Measurements from ENCODE around the gene PCDH9. TPM values are rescaled to one million over a fixed set of nuclear protein-coding genes. Genes with fewer than 3 reads are reported as not detected.

Gene PCDH9
- total RNA-seq, 1 donor from 2014 or later = 14.7 TPM

DNA sequence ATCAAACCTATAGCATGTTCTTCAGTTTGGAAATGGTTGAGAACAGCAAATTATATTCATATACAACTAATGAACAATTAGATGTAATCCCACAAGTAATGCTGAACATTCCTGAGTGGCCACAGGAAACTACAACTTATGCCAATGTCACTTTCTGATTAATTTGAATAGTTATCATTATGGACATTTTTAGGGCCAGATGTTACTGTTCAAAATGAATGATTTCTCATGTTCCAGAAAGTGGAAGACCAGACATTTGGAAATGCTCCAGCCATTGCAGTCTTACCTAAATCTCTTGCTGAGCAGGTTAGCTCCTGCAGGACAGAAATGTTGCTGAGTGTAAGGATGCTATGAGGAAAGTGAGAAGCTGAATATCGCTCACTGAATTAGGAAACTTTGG is 819.8 kb downstream of the PCDH9 start:
- TF ChIP-seq, protein P1, sequence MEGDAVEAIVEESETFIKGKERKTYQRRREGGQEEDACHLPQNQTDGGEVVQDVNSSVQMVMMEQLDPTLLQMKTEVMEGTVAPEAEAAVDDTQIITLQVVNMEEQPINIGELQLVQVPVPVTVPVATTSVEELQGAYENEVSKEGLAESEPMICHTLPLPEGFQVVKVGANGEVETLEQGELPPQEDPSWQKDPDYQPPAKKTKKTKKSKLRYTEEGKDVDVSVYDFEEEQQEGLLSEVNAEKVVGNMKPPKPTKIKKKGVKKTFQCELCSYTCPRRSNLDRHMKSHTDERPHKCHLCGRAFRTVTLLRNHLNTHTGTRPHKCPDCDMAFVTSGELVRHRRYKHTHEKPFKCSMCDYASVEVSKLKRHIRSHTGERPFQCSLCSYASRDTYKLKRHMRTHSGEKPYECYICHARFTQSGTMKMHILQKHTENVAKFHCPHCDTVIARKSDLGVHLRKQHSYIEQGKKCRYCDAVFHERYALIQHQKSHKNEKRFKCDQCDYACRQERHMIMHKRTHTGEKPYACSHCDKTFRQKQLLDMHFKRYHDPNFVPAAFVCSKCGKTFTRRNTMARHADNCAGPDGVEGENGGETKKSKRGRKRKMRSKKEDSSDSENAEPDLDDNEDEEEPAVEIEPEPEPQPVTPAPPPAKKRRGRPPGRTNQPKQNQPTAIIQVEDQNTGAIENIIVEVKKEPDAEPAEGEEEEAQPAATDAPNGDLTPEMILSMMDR (IDR thresholded peaks at IDR 0.05; ENCODE audit: borderline replicate concordance) = no peak
- H3K9me3 ChIP-seq (replicated peaks) = no peaks in the 10 kb centered on the region
- no peak overlapping the region for H3K27ac ChIP-seq (replicated peaks)
- no peak for DNase-seq
- peaks cover 5% of the 10 kb centered on the region for H3K4me1 ChIP-seq
- no peaks in the 10 kb centered on the region for H3K27me3 ChIP-seq (ENCODE audit: low read depth)
- intact Hi-C loops (cut with micrococcal nuclease) = no loop called here
- no peak overlapping the region for H3K4me3 ChIP-seq
- H3K36me3 ChIP-seq = no peaks in the 10 kb centered on the region

DNA sequence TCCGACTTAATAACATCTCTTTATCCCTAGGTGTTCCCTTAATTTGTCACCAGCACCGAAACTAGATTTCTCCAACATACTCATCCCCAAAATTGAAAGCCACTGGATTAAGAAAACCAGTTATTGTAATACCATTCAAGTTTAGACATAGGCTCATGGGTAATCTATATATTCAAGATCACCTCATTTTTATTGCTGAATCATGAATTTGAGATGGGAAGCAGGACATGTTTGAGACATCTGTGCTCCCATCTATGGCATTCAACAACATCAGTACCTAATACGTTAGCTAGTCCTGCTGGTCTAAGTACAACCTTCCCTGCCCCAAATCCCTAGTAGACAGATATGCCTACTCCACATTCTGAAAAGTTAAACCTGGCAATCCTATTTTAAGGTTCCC is 820.6 kb downstream of the PCDH9 start:
- intact Hi-C loops (cut with micrococcal nuclease) = no loop called here
- TF ChIP-seq, protein P1 (IDR thresholded peaks at IDR 0.05; ENCODE audit: borderline replicate concordance) = no peak

DNA sequence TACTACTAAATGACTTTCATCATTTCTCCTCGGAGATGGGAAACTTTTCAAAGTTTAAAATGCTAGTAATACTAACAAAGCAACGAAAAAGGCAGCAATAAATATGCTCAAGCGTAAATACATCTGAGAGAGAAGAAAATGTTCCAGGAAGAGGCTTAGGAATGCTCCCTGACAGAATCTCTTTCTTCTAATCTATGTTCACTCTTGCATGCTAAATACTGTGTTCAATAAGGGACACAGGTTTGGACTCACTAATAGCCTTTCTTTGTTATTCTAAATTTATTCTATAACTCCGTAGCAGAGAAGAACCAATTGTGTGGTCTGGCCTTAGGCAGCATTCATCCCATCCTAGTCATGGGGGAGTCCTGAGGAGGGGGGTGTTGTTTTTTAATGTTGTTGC is 823.0 kb downstream of the PCDH9 start:
- intact Hi-C loops (cut with micrococcal nuclease) = no loop called here

More for the DNA sequence above, 820.6 kb downstream of the PCDH9 start:
- Histone ChIP-seq H3K4me3 (no peak overlapping the region), H3K36me3 (no peaks in the 10 kb centered on the region), H3K4me1 (peaks cover 5% of the 10 kb centered on the region), H3K27ac (replicated peaks) (no peak overlapping the region), H3K9me3 (replicated peaks) (no peaks in the 10 kb centered on the region), H3K27me3 (ENCODE audit: low read depth) (no peaks in the 10 kb centered on the region)
- no peak for DNase-seq

DNA sequence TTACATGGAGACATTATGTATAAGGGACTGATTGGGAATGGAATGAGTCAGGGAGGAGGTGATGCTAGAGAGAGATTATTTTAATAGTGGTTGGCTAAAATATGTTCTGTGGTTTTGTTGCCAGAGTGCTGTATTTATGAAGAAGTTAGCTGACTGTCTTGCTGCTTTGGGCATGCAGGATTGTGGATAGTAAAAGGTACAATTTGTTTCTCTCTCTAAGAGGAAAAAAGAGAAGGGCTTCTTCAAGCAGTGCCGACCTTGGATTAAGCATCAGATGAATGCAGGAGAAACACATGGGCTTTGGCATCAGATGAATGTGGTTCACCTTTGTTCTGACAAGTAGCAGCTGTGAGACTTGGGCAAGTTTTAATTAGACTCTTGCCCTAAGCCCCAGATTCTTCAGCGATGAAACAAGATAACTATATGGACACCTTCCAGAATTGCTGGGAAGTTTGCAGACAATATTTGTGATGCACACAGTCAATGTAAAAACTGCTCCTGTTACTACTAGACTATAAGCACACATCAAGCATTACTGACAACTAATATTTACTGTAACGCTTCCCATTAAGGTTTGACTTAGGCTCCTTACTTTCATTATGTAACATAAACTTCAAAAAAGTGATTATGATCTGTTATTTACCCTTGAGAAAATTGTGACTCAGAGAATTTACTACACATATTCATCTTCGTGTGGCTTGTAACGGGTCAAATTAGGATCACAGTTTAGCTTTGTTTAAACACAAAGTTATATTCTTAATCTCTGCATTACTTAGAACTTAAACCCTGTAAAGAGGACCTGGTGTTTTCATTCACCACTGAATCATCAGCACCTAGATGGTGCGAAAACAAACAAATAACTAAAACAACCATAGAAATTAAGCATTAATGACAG is 824.0 kb downstream of the PCDH9 start:
- no peaks in the 10 kb centered on the region for H3K27me3 ChIP-seq (ENCODE audit: low read depth)
- DNase-seq = no peak
- TF ChIP-seq, protein P1 (IDR thresholded peaks at IDR 0.05; ENCODE audit: borderline replicate concordance) = no peak
- intact Hi-C loops (cut with micrococcal nuclease) = no loop called here
- peaks cover 5% of the 10 kb centered on the region for H3K4me1 ChIP-seq
- H3K4me3 ChIP-seq = no peak overlapping the region
- H3K36me3 ChIP-seq = no peaks in the 10 kb centered on the region
- no peak overlapping the region for H3K27ac ChIP-seq (replicated peaks)
- no peaks in the 10 kb centered on the region for H3K9me3 ChIP-seq (replicated peaks)

More for the DNA sequence above, 823.0 kb downstream of the PCDH9 start:
- TF ChIP-seq, protein P1 (IDR thresholded peaks at IDR 0.05; ENCODE audit: borderline replicate concordance) = no peak
- H3K4me3 ChIP-seq = no peak overlapping the region
- H3K36me3 ChIP-seq = no peaks in the 10 kb centered on the region
- no peaks in the 10 kb centered on the region for H3K27me3 ChIP-seq (ENCODE audit: low read depth)
- no peak for DNase-seq
- H3K4me1 ChIP-seq = peaks cover 5% of the 10 kb centered on the region
- no peak overlapping the region for H3K27ac ChIP-seq (replicated peaks)
- H3K9me3 ChIP-seq (replicated peaks) = no peaks in the 10 kb centered on the region

DNA sequence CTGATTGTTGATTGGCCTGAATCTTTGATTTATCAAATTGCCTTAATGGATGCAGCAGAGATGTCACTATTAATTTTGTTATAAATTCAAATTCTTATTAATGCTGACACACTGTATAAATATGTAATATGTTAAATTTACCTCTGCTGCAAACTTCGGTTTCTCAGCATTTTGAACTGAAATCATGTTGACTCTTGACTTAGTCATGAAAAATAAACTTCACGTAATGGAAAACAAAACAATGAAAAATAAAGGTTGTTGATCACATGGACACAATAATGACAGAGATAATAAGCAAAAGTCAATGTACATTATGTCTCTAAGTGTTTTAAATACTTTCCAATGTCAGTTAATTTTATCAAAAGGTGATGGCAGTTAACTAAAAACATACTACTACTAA is 827.6 kb downstream of the PCDH9 start:
- no peak overlapping the region for H3K27ac ChIP-seq (replicated peaks)
- intact Hi-C loops (cut with micrococcal nuclease) = no loop called here
- H3K9me3 ChIP-seq (replicated peaks) = no peaks in the 10 kb centered on the region
- no peak for DNase-seq
- H3K36me3 ChIP-seq = no peaks in the 10 kb centered on the region
- TF ChIP-seq, protein P1 (IDR thresholded peaks at IDR 0.05; ENCODE audit: borderline replicate concordance) = no peak
- peaks cover 5% of the 10 kb centered on the region for H3K4me1 ChIP-seq
- no peaks in the 10 kb centered on the region for H3K27me3 ChIP-seq (ENCODE audit: low read depth)
- H3K4me3 ChIP-seq = no peak overlapping the region
